SK-N-MC (cell line): ENCODE results near the gene KAZN.

Experiments used
- EZH2 ChIP-seq: fragments of 200-600 bp; sonication (generic); IDR thresholded peaks from one replicate; pipeline ENCODE4 v1.6.1; 2017; ENCODE audit warnings: antibody characterized with exemption
- POLR2AphosphoS5 ChIP-seq: IDR thresholded peaks from 2 replicates; pipeline ENCODE4 v1.6.1; 2012; ENCODE audit warnings: mild to moderate bottlenecking, low read depth, low read length, borderline replicate concordance

- no peak for TF ChIP-seq POLR2AphosphoS5
- no peak for TF ChIP-seq EZH2
These were observed 50.7 kb downstream of the KAZN start for GRCh38 chr1:14648896-14649855.
